ENCODE results near the gene DPYD.

The DPYD gene

DNA sequence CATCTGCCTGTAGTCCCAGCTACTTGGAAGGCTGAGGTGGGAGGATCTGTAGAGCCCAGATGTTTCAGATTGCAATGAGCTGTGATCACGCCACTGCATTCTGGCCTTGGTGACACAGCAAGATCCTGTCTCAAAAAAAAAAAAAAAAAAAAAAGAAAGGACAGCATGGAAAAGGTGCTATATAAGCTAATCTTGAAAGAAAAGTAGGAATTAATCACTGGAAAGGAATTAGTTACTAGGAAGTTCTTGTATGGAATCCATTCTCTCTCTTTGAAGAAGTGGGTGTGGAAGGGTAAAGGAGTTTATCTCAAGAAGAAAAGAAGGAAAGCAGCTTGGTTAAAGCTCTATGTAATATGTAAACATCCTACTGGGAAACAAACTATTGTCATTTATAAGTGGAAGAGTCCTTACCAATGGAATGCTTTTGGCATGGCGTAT, 339.2 kb downstream of the DPYD start:
- no peaks in the 10 kb centered on the region for H3K4me1 Mint-ChIP-seq
- H3K36me3 Mint-ChIP-seq (ENCODE audit: low read depth), result peaks cover 13% of the 10 kb centered on the region
- H3K4me3 Mint-ChIP-seq, result no peak overlapping the region
- H3K9me3 Mint-ChIP-seq, result no peaks in the 10 kb centered on the region
- ATAC-seq (no peak), DNase-seq (no peak)
- H3K27ac Mint-ChIP-seq, result no peak overlapping the region
- no peaks in the 10 kb centered on the region for H3K27me3 Mint-ChIP-seq

DNA sequence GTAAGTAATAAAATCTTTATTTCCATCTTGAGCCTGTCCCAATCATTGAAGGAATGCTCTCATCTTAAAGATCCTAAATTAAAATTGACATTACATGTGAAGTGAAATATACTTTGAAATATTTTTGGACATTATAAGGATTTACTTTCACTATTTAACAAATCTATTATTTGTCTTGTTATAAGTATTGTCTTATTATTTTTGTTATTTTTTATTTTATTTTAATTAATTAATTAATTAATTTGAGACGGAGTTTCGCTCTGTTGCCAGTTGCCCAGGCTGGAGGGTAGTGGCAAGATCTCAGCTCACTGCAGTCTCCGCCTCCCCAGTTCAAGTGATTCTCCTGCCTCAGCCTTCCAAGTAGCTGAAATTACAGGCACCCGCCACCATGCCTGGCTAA, 343.2 kb downstream of the DPYD start:
- Mint-ChIP-seq H3K9me3 (no peaks in the 10 kb centered on the region), H3K27ac (no peak overlapping the region), H3K4me3 (no peak overlapping the region), H3K27me3 (no peaks in the 10 kb centered on the region), H3K36me3 (ENCODE audit: low read depth) (peaks cover 4% of the 10 kb centered on the region), H3K4me1 (no peaks in the 10 kb centered on the region)
- ATAC-seq, result no peak
- no peak for DNase-seq

DNA sequence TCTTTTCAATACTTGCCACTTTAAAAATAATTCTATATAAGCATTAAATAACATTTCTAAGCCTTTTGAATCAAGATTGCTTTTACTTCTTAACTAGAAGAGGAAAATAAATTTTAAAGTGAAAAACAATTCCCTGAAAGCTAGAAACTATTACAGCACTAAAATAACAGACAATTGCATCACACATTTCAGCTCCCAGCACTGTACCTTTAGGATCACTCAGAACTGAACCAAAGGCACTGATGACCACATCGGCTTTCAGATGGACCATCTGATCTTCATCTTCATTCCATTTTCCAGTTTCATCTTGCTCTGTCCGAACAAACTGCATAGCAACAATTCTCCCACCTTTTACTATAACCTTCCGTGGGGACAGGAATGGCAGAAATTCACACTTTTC, 347.3 kb downstream of the DPYD start:
- Mint-ChIP-seq H3K27me3 (no peaks in the 10 kb centered on the region), H3K36me3 (ENCODE audit: low read depth) (peaks cover 17% of the 10 kb centered on the region), H3K27ac (no peak overlapping the region), H3K4me1 (no peaks in the 10 kb centered on the region), H3K4me3 (no peak overlapping the region), H3K9me3 (no peaks in the 10 kb centered on the region)
- ATAC-seq, result no peak
- no peak for DNase-seq

DNA sequence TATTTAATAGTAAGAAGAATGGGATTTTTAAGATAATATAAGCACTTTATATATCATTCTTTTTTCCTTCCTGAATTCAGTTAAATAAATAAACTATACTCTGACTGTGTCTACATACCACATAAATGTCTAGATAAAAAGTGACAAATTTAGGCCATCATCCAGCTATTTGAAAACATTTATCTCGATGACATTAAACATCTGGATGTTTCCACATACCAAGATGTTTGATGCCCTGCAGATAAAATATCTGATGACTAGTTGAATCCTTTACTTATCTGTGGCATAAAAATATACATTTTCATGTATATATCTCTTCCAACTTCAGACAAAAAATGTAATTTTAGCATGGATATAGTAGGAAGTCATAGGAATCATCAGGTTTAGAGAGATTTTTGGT, 348.3 kb downstream of the DPYD start:
- no peaks in the 10 kb centered on the region for H3K9me3 Mint-ChIP-seq
- peaks cover 17% of the 10 kb centered on the region for H3K36me3 Mint-ChIP-seq (ENCODE audit: low read depth)
- DNase-seq, result no peak

DNA sequence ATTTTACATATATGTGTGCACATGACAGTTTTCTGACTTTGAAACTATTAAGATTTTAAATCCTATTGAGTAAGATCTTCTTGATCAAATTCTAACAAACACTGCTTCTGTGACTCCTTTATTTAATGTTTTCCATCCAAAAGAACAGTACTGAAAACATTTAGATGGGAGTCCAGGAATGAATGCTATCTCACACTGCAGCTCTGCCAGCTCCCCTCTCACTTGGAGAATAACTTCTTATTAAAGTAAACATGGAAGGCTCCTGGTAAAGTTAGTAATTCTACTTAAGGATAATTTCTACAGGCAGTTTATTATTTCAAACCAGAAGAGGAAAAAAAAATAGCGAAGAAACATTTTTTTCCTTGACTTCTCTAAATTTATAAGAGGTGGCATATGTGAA, 349.1 kb downstream of the DPYD start:
- H3K36me3 Mint-ChIP-seq (ENCODE audit: low read depth), result peaks cover 17% of the 10 kb centered on the region

More for the DNA sequence above, 348.3 kb downstream of the DPYD start:
- Mint-ChIP-seq H3K4me3 (no peak overlapping the region), H3K27me3 (no peaks in the 10 kb centered on the region), H3K27ac (no peak overlapping the region), H3K4me1 (no peaks in the 10 kb centered on the region)
- no peak for ATAC-seq

DNA sequence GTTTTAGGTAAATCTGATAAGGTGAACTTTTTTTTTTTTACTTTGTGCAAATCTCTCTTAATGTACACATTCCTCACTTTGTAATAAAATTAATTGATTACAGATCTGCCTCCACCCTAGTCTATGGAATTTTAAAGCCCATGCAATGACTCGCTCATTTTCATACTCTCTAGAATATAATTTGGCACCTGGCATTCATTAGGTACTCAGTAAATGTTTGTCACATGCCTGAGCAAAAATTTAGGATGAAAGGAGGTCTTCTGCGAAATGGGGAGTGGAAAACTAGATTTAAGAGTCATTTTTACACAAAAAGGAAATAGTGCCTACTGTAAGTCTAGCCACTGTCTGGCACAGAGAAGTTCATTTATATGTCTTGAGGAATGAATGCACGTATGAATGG, 350.1 kb downstream of the DPYD start:
- DNase-seq, result no peak
- no peaks in the 10 kb centered on the region for H3K27me3 Mint-ChIP-seq
- no peak overlapping the region for H3K27ac Mint-ChIP-seq

More for the DNA sequence above, 349.1 kb downstream of the DPYD start:
- no peaks in the 10 kb centered on the region for H3K9me3 Mint-ChIP-seq
- no peaks in the 10 kb centered on the region for H3K27me3 Mint-ChIP-seq
- no peak overlapping the region for H3K27ac Mint-ChIP-seq
- H3K4me3 Mint-ChIP-seq, result no peak overlapping the region
- DNase-seq (no peak), ATAC-seq (no peak)
- H3K4me1 Mint-ChIP-seq, result no peaks in the 10 kb centered on the region

DNA sequence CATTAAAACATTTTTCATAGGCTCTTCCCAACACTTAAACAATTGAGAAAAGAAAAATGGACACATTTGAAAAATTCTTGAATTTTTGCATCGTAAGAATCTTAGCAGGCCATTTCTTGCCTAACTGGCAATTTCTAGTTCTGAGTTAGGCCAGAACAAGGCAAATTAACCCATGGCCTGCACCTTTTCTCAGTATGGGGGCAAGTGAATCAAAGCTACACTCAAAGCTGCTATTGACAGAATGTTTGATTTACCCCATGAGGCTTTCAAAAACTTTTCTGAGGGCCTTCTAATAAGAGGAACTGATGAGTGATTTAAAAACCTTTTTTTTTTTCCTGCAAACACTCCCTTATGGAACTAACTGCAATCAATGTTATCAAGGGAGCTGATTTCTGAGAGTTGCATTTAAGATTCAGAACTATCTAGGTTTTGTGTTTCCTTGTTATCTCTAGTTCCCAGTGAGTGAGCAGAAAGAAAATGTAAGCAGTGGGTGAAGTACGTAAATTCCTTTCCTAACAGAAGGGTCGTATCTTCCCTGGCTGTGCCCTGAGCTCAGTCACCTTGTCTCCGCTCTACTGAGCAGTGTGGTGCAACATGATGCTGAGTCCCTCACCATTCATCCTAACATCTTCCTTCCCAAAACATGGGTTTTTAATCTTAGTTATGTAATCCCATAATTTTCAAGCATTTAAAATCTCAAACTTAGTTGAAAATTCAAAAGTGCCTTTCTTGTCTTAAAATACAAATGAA, 353.7 kb downstream of the DPYD start:
- no peaks in the 10 kb centered on the region for H3K9me3 Mint-ChIP-seq

More for the DNA sequence above, 350.1 kb downstream of the DPYD start:
- Mint-ChIP-seq H3K36me3 (ENCODE audit: low read depth) (peaks cover 17% of the 10 kb centered on the region), H3K9me3 (no peaks in the 10 kb centered on the region), H3K4me1 (no peaks in the 10 kb centered on the region), H3K4me3 (no peak overlapping the region)
- ATAC-seq, result no peak

DNA sequence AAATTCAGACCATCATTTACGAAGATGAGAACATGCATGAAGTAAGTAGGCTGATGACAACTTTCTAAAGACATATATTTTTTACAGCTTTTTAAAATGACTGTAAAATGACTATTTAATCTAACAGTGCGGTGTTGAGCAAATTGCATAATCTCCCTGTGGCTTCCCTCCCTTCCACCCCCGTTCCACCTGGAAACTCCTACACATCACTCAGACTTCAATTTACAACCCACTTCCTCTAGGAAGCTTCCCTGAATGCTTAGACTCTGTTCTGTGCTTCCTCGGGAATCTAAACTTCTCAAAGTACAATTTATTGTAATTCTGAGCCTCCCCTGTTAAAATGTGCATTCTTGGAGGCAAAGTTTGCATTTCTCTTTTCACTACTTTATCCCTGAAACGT, 354.9 kb downstream of the DPYD start:
- no peak overlapping the region for H3K4me3 Mint-ChIP-seq
- DNase-seq (no peak), ATAC-seq (no peak)
- H3K4me1 Mint-ChIP-seq, result no peaks in the 10 kb centered on the region
- no peaks in the 10 kb centered on the region for H3K9me3 Mint-ChIP-seq
- peaks cover 4% of the 10 kb centered on the region for H3K36me3 Mint-ChIP-seq (ENCODE audit: low read depth)
- H3K27ac Mint-ChIP-seq, result no peak overlapping the region
- no peaks in the 10 kb centered on the region for H3K27me3 Mint-ChIP-seq

More for the DNA sequence above, 353.7 kb downstream of the DPYD start:
- DNase-seq (no peak), ATAC-seq (no peak)
- Mint-ChIP-seq H3K27ac (no peak overlapping the region), H3K4me3 (no peak overlapping the region), H3K36me3 (ENCODE audit: low read depth) (peaks cover 13% of the 10 kb centered on the region), H3K27me3 (no peaks in the 10 kb centered on the region), H3K4me1 (no peaks in the 10 kb centered on the region)

DNA sequence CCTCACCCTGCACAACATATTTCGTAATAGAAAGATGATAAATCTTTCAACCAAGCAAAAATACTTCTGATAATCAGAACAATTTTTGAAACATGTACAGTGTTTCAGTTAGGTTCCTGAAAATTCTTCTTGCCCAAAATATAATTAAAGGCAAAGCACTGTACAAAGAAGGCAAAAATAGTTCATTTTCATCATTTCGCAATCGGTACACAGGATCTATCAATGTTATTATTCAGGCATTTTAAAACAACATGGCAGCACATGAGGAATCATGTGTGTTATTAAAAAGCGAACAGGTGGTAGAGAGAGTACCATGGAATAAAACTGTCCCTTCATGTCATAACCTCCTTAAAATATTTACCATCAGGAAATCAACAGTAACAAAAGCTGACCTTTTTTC, 356.9 kb downstream of the DPYD start:
- H3K4me3 Mint-ChIP-seq, result no peak overlapping the region
- no peak for ATAC-seq

DNA sequence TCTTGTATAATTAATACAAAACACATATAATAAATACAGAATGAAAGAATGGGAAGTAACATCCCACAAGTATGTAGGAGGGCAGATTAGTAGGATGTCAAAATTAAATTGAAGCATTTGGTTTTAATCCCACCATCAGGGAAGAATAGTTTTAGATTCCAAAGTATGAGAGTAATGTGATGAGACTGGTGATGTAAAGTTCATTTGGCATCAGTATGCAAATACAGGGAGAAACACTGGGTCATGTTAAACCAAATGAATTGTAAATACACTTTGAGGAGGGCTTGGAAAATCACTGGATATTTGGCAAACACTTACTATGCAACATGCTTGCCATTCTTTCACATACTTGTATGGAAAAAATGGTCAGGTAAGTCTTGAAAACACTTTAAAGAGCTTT, 358.8 kb downstream of the DPYD start:
- H3K4me1 Mint-ChIP-seq, result no peaks in the 10 kb centered on the region
- no peaks in the 10 kb centered on the region for H3K27me3 Mint-ChIP-seq
- no peak for DNase-seq
- no peak for ATAC-seq
- peaks cover 22% of the 10 kb centered on the region for H3K36me3 Mint-ChIP-seq (ENCODE audit: low read depth)
- H3K27ac Mint-ChIP-seq, result no peak overlapping the region
- H3K4me3 Mint-ChIP-seq, result no peak overlapping the region
- H3K9me3 Mint-ChIP-seq, result no peaks in the 10 kb centered on the region

More for the DNA sequence above, 356.9 kb downstream of the DPYD start:
- Mint-ChIP-seq H3K27ac (no peak overlapping the region), H3K9me3 (no peaks in the 10 kb centered on the region), H3K4me1 (no peaks in the 10 kb centered on the region), H3K36me3 (ENCODE audit: low read depth) (peaks cover 11% of the 10 kb centered on the region), H3K27me3 (no peaks in the 10 kb centered on the region)
- no peak for DNase-seq

DNA sequence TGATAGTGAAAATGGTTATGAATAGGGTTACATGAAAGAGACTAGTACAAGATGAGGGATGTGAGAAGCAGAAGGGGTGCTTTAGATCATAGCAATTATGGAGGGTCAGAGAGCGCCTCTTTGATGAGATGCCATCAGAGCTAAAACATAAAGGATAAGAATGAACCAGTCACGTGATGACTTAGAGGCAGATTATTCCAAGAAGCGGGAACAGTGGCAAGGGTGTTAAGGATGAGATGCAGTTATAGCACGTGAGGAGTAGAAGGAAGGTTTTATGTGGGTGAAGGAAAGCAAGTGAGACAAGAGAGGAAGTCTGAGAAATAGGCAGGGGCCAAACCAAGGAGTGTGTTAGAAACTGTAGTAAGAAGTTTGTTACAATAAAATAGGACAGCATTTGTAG, 360.1 kb downstream of the DPYD start:
- Mint-ChIP-seq H3K27ac (no peak overlapping the region), H3K4me1 (no peaks in the 10 kb centered on the region), H3K9me3 (no peaks in the 10 kb centered on the region), H3K27me3 (no peaks in the 10 kb centered on the region), H3K36me3 (ENCODE audit: low read depth) (peaks cover 22% of the 10 kb centered on the region), H3K4me3 (no peak overlapping the region)
- no peak for DNase-seq
- ATAC-seq, result no peak

DNA sequence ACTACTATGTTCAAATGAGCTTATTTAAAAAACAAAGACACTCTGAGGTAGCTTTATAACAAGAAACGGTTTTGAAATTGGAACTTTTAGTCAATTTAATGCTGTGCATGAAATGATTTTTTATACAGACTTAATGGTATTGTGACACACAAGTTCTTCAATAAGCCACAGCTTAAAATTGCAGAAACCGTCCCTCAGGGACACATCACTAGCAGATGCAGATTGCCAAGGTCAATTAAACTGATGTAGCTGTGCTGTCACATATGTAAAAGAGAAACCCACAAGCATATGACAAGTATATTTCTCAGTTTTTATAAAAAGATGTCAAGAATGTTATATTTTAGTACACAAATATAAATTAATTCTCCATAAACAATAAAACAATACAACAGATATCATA, 366.9 kb downstream of the DPYD start:
- H3K36me3 Mint-ChIP-seq (ENCODE audit: low read depth), result peaks cover 14% of the 10 kb centered on the region
- no peaks in the 10 kb centered on the region for H3K27me3 Mint-ChIP-seq
- no peaks in the 10 kb centered on the region for H3K4me1 Mint-ChIP-seq
- DNase-seq (no peak), ATAC-seq (no peak)
- no peak overlapping the region for H3K27ac Mint-ChIP-seq
- H3K4me3 Mint-ChIP-seq, result no peak overlapping the region
- no peaks in the 10 kb centered on the region for H3K9me3 Mint-ChIP-seq

DNA sequence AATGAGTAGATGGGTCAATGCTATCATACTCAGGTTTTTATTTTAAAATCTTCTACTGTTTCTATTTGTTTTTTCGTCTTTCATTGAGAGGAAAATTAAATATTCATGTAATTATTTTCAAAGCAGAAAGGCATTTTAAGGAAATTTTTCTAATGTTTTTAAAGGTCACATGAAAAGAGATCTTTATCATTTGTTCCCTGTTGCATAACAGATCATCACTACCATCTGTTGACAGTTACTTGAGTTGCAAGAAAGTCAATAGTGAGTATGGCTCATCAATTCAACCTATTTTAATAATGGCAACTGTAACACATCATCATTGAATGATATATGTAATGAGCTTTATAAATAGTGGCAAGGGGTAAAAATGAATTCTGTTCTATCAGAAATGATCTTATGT, 369.7 kb downstream of the DPYD start:
- Mint-ChIP-seq H3K36me3 (ENCODE audit: low read depth) (peaks cover 3% of the 10 kb centered on the region), H3K27me3 (no peaks in the 10 kb centered on the region), H3K9me3 (no peaks in the 10 kb centered on the region), H3K4me1 (no peaks in the 10 kb centered on the region), H3K4me3 (no peak overlapping the region), H3K27ac (no peak overlapping the region)
- ATAC-seq (no peak), DNase-seq (no peak)

DNA sequence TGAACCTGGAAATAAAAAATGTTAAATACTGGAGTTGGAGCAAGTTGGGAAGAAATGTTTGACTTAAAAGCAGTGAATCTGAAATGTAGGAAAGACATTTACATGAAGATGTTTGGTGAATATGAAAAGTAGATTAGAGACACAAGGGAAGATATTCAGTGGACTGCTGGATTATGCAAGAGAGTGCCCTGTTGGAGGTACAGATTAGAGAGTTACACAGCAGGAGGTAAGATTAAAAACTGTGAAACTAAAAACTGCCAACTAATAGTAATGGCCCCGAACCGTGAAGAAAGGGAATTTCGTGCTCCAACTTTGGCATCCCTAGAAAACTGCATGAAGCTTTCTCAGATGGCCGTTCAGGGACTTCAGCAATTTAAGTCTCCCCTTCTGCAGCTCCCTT, 375.4 kb downstream of the DPYD start:
- no peaks in the 10 kb centered on the region for H3K9me3 Mint-ChIP-seq
- no peak for ATAC-seq
- H3K27ac Mint-ChIP-seq, result no peak overlapping the region
- H3K4me1 Mint-ChIP-seq, result no peaks in the 10 kb centered on the region
- DNase-seq, result no peak
- H3K4me3 Mint-ChIP-seq, result no peak overlapping the region
- H3K27me3 Mint-ChIP-seq, result no peaks in the 10 kb centered on the region
- peaks cover 9% of the 10 kb centered on the region for H3K36me3 Mint-ChIP-seq (ENCODE audit: low read depth)

DNA sequence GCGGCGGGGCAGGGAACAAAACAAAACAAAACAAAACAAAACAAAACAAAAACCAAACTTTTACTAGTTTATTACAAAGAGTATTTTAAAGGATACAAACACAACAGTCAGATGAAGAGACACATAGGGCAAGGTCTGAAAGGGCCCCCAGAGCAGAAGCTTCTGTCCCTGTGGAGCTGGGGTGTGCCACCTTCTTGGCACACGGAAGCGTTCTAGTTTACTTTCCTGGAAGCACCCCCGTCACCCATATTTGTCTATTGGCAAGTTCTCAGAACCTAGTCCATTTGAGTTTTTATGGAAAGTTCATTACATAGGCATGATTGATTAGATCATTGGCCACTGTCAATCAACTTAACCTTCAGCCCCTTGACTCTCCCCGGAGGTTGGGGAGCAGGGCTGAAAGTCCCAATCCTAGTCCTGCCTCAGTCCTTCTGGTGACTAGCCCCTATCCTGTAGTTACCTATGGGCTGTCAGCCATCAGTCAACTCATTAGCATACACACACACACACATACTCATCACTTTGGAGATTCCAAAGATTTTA, 380.4 kb downstream of the DPYD start:
- no peaks in the 10 kb centered on the region for H3K27me3 Mint-ChIP-seq
- DNase-seq, result no peak
- peaks cover 21% of the 10 kb centered on the region for H3K36me3 Mint-ChIP-seq (ENCODE audit: low read depth)
- H3K9me3 Mint-ChIP-seq, result no peaks in the 10 kb centered on the region
- no peak overlapping the region for H3K27ac Mint-ChIP-seq
- peaks cover 7% of the 10 kb centered on the region for H3K4me1 Mint-ChIP-seq
- H3K4me3 Mint-ChIP-seq, result no peak overlapping the region
- ATAC-seq, result no peak

Measured in activated naive CD8-positive, alpha-beta T cell treated with anti-CD3 and anti-CD28 coated beads, Interleukin-2, amount 50 U/mL, for 24 hours (primary cell).